OCI-LY7 (cell line): ENCODE measurements around the gene RAB1A. TPM values are rescaled to one million over a fixed set of nuclear protein-coding genes. Genes with fewer than 3 reads are reported as not detected.
A peak's percentile ranks its signal among the peaks of the same experiment; 100 is the strongest.

ENCODE experiments used
- BruUV-seq: library from RNA; stranded (reverse); fragments of 400-500 nt; replicated peaks from 2 replicates; lab custom pipeline; 2021; lab: Mats Ljungman, UMichigan
- CTCF ChIA-PET: fragments of 300-600 bp; sonication (Branson Sonifier 250); formaldehyde crosslinking; loops from one replicate; lab custom pipeline; 2022; ENCODE audit warnings: antibody characterized with exemption; ENCODE audit not compliant: unreplicated experiment; lab: Charles Lee
- POLR2A ChIA-PET: fragments of 300-600 bp; sonication (Branson Sonifier 250); formaldehyde crosslinking; loops from one replicate; lab custom pipeline; 2022; ENCODE audit warnings: antibody characterized with exemption; lab: Charles Lee
- DNase-seq: peaks from one replicate; pipeline ENCODE4 v3.0.0-alpha.2; 2015; ENCODE audit warnings: low spot score
- H2AFZ ChIP-seq: fragments of 200-600 bp; sonication (generic), shearing (Covaris generic); 2 replicates; pipeline ENCODE4 v1.6.1; 2014; ENCODE audit warnings: mild to moderate bottlenecking, antibody characterized with exemption, low read length, moderate library complexity
- H3K27ac ChIP-seq: fragments of 200-600 bp; sonication (generic); 2 replicates; pipeline ENCODE4 v1.5.1; 2014; ENCODE audit warnings: mixed run types, low read depth, mild to moderate bottlenecking, moderate library complexity, low read length, inconsistent platforms; ENCODE audit not compliant: poor library complexity, severe bottlenecking
- H3K36me3 ChIP-seq: fragments of 200-600 bp; sonication (generic); 2 replicates; pipeline ENCODE4 v1.6.1; 2014; ENCODE audit warnings: mild to moderate bottlenecking, antibody characterized with exemption, low read length, moderate library complexity, mixed read lengths; ENCODE audit not compliant: insufficient read depth
- H3K4me1 ChIP-seq: fragments of 200-600 bp; sonication (generic); 2 replicates; pipeline ENCODE4 v1.5.1; 2014; ENCODE audit warnings: mild to moderate bottlenecking, low read length; ENCODE audit not compliant: insufficient read depth, poor library complexity, severe bottlenecking
- H3K4me2 ChIP-seq: fragments of 200-600 bp; sonication (generic); 2 replicates; pipeline ENCODE4 v1.6.1; 2014; ENCODE audit warnings: mild to moderate bottlenecking, low read length
- H3K4me3 ChIP-seq: fragments of 200-600 bp; sonication (generic); 2 replicates; pipeline ENCODE4 v1.5.1; 2014; ENCODE audit warnings: mild to moderate bottlenecking, low read depth, low read length; ENCODE audit not compliant: poor library complexity, severe bottlenecking
- H3K79me2 ChIP-seq: fragments of 200-600 bp; sonication (generic); 2 replicates; pipeline ENCODE4 v1.6.1; 2016; ENCODE audit warnings: low read depth, mild to moderate bottlenecking, low read length, moderate library complexity, mixed read lengths; ENCODE audit not compliant: insufficient read depth
- H3K9me2 ChIP-seq: fragments of 200-600 bp; sonication (generic); 2 replicates; pipeline ENCODE4 v1.6.1; 2016; ENCODE audit warnings: mild to moderate bottlenecking, low read length, mixed read lengths; ENCODE audit not compliant: insufficient read depth
- H3K9me3 ChIP-seq: fragments of 200-600 bp; sonication (generic); 2 replicates; pipeline ENCODE4 v1.6.1; 2014; ENCODE audit warnings: mild to moderate bottlenecking, mixed run types, low read length, mixed read lengths
- H4K20me1 ChIP-seq: fragments of 200-600 bp; sonication (generic); 2 replicates; pipeline ENCODE4 v1.6.1; 2014; ENCODE audit warnings: mild to moderate bottlenecking, antibody characterized with exemption, low read length, moderate library complexity, mixed read lengths; ENCODE audit not compliant: insufficient read depth
- EZH2phosphoT487 ChIP-seq: fragments of 200-600 bp; sonication (generic); IDR thresholded peaks from 2 replicates; pipeline ENCODE4 v1.6.1; 2018; ENCODE audit warnings: low read depth, borderline replicate concordance, mild to moderate bottlenecking, mixed run types, antibody characterized with exemption, low read length, moderate library complexity, mixed read lengths
- intact Hi-C: fragments of 100-400 bp; cut with micrococcal nuclease; formaldehyde crosslinking; loops from one replicate; pipeline ENCODE4 v1.10.0; 2022; ENCODE audit not compliant: unreplicated experiment
- total RNA-seq, 2 experiments: library from RNA; depleted of rRNA in 1 of 2; stranded (reverse); fragments of >200 nt in 1 of 2; shearing (Covaris generic) in 1 of 2; gene quantifications; 2 replicates each; pipeline ENCODE4 v1.2.3, GENCODE V29; 2014 to 2022
- TF ChIP-seq, protein P1 (sequence below): fragments of 200-600 bp; sonication (generic); conservative IDR thresholded peaks from 2 replicates; pipeline ENCODE4 v1.5.1; 2014; ENCODE audit warnings: mild to moderate bottlenecking, antibody characterized with exemption, low read length, moderate library complexity, mixed read lengths

Gene RAB1A
- total RNA-seq, 2 experiments from 2014 or later: 39.7 to 75.4 TPM

DNA sequence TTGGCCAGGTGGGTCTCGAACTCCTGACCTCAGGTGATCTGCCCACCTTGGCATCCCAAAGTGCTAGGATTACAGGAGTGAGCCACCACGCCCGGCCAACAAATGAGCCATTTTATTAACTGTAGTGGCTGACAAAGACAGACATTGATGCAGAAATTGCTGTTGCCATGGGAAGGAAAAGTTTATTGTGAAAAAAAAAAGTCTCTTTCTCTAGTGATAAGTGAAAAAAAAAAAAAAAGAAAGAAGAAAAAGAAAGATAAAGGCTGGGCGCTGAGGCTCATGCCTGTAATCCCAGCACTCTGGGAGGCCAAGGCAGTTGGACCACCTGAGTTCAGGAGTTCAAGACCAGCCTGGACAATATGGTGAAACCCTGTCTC is 39.8 kb upstream of the RAB1A start:
- no peaks in the 10 kb centered on the region for H3K9me3 ChIP-seq
- no peaks in the 10 kb centered on the region for H4K20me1 ChIP-seq
- BruUV-seq: no TSS peak
- intact Hi-C loops: loop anchor here (1.0 to 2.0 kb wide), 4 partner anchors 39 to 296 kb away; partner anchors contain the start of gene RAB1A
- no peak overlapping the region for H3K4me3 ChIP-seq
- H3K4me2 ChIP-seq: no peak overlapping the region
- no peaks in the 10 kb centered on the region for H3K9me2 ChIP-seq
- ChIA-PET POLR2A (interaction anchor here (0.8 to 2.1 kb wide), 13 partner anchors 8 to 117 kb away, joined by 3 to 22 read pairs (median 5); partner anchors contain the start of genes ACTR2, CEP68 and RAB1A), CTCF (interaction anchor here (1.1 to 2.1 kb wide), 8 partner anchors 17 to 114 kb away, joined by 3 to 28 read pairs (median 8); partner anchors contain the start of gene CEP68)
- no peaks in the 10 kb centered on the region for H3K36me3 ChIP-seq
- peaks cover 22% of the 10 kb centered on the region for H3K4me1 ChIP-seq
- H3K27ac ChIP-seq: no peak overlapping the region
- H3K79me2 ChIP-seq: no peaks in the 10 kb centered on the region
- no peak for TF ChIP-seq EZH2phosphoT487
- TF ChIP-seq, protein P1, sequence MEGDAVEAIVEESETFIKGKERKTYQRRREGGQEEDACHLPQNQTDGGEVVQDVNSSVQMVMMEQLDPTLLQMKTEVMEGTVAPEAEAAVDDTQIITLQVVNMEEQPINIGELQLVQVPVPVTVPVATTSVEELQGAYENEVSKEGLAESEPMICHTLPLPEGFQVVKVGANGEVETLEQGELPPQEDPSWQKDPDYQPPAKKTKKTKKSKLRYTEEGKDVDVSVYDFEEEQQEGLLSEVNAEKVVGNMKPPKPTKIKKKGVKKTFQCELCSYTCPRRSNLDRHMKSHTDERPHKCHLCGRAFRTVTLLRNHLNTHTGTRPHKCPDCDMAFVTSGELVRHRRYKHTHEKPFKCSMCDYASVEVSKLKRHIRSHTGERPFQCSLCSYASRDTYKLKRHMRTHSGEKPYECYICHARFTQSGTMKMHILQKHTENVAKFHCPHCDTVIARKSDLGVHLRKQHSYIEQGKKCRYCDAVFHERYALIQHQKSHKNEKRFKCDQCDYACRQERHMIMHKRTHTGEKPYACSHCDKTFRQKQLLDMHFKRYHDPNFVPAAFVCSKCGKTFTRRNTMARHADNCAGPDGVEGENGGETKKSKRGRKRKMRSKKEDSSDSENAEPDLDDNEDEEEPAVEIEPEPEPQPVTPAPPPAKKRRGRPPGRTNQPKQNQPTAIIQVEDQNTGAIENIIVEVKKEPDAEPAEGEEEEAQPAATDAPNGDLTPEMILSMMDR: no peak
- no peak overlapping the region for H2AFZ ChIP-seq
- DNase-seq: no peak

DNA sequence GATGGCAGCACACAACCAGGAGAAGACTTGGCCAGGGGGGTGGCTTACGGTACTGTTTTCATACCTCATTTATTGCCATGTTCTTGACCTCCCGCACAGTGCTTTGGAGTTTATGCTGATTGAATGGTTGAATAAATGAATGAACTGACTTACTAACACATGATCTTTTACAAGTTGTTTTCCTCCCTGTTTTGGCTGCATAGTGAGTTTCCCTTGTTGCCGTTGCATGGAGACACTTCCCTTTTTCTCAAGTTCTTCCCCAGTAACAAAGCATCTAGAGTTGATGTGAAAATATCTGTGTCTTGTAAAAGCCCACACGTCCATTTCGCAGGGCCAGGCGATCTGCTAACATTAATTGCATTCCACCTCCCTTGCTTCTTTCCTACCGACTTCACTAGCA is 35.7 kb upstream of the RAB1A start:
- ChIA-PET POLR2A (no interaction called here), CTCF (no interaction called here)
- Histone ChIP-seq H4K20me1 (no peaks in the 10 kb centered on the region), H3K27ac (peak overlapping the region; percentile 22), H3K36me3 (no peaks in the 10 kb centered on the region), H3K4me3 (no peak overlapping the region), H3K4me1 (peaks cover 61% of the 10 kb centered on the region), H3K79me2 (no peaks in the 10 kb centered on the region), H3K9me3 (no peaks in the 10 kb centered on the region), H3K9me2 (no peaks in the 10 kb centered on the region), H3K4me2 (peak overlapping the region; percentile 31; the same call in 1 of the 2 replicates), H2AFZ (peak overlapping the region; percentile 89; the same call in 1 of the 2 replicates)
- DNase-seq: peak; percentile 47
- no TSS peak for BruUV-seq
- intact Hi-C loops: no loop called here
- TF ChIP-seq EZH2phosphoT487: no peak
- TF ChIP-seq, protein P1: no peak

DNA sequence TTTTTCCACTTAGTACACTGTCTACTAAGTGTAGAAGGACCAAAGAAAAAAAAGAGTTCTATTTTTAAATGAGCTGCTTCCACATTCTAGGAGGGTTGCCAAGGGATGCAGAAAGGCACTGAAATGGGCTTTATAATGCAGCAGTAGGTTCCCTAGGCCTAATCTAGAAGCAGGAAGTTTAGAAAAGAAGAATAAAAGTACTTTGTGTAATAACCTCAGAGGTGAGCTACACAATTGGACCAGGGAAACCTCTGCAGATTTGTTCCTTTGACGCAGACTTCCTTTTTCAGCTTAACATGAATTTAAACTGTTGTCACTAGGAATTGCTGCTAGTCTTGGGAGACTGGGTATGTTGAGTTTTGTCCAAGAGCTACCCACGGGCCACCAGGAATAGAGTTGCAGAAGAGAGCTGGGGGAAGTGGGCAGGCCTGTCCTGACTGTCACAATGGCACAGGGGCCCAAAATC is 34.6 kb upstream of the RAB1A start:
- Histone ChIP-seq H2AFZ (peak overlapping the region; percentile 89), H3K4me1 (peaks cover 71% of the 10 kb centered on the region)

More for the DNA sequence above, 34.6 kb upstream of the RAB1A start:
- BruUV-seq: no TSS peak
- H3K36me3 ChIP-seq: no peaks in the 10 kb centered on the region
- peak overlapping the region; percentile 22 for H3K27ac ChIP-seq
- intact Hi-C loops: no loop called here
- H3K4me3 ChIP-seq: no peak overlapping the region
- no peak for TF ChIP-seq EZH2phosphoT487
- TF ChIP-seq, protein P1: no peak
- ChIA-PET POLR2A (interaction anchor here (0.5 to 3.6 kb wide), 18 partner anchors 13 to 1585 kb away, joined by 3 to 16 read pairs (median 4); partner anchors contain the start of genes CEP68 and RAB1A), CTCF (interaction anchor here (0.6 to 1.2 kb wide), 5 partner anchors 87 to 100 kb away, joined by 3 to 4 read pairs (median 3); no protein-coding TSS in a partner anchor)
- H4K20me1 ChIP-seq: no peaks in the 10 kb centered on the region
- no peaks in the 10 kb centered on the region for H3K79me2 ChIP-seq
- no peak for DNase-seq
- peak overlapping the region; percentile 31 for H3K4me2 ChIP-seq
- H3K9me2 ChIP-seq: no peaks in the 10 kb centered on the region
- H3K9me3 ChIP-seq: no peaks in the 10 kb centered on the region
